H1 (cell line): ENCODE measurements around the gene LAT. TPM values are rescaled to one million over a fixed set of nuclear protein-coding genes. Genes with fewer than 3 reads are reported as not detected.

ENCODE experiments used
- CBX8 ChIP-seq: fragments of 300-800, 300-1000 bp; sonication (generic); IDR thresholded peaks from 2 replicates; pipeline ENCODE4 v1.7.1; 2016; ENCODE audit warnings: low read depth, low read length, borderline replicate concordance
- CTBP2 ChIP-seq: IDR thresholded peaks from 2 replicates; pipeline ENCODE4 v1.7.0; 2011; ENCODE audit warnings: borderline replicate concordance, mild to moderate bottlenecking, moderate library complexity, mixed read lengths, low read length; ENCODE audit not compliant: insufficient read depth, insufficient read length
- EP300 ChIP-seq, 2 experiments: IDR thresholded peaks; 1 replicate in 1 of 2; 2 replicates in 1 of 2; pipeline ENCODE4 v1.6.1; 2011 to 2012; ENCODE audit warnings: low read depth in 2 of 2, low read length in 2 of 2, mild to moderate bottlenecking in 2 of 2, borderline replicate concordance in 1 of 2, inconsistent platforms in 1 of 2, moderate library complexity in 1 of 2
- GABPA ChIP-seq: IDR thresholded peaks from 2 replicates; pipeline ENCODE4 v1.6.1; 2011; ENCODE audit warnings: mild to moderate bottlenecking, low read length, moderate library complexity, borderline replicate concordance; ENCODE audit not compliant: insufficient read depth
- POU5F1 ChIP-seq: IDR thresholded peaks from 2 replicates; pipeline ENCODE4 v1.6.1; 2011; ENCODE audit warnings: low read depth, mild to moderate bottlenecking, low read length, moderate library complexity
- SIN3A ChIP-seq, 2 experiments: IDR thresholded peaks in 1 of 2; conservative IDR thresholded peaks in 1 of 2; 2 replicates each; pipeline ENCODE4 v1.6.1; 2011 to 2012; ENCODE audit warnings: low read length in 2 of 2, improper control_type of control experiment in 1 of 2, low read depth in 1 of 2, mild to moderate bottlenecking in 1 of 2
- polyA plus RNA-seq, 7 experiments: library from polyadenylated mRNA; depleted of rRNA in 3 of 7; stranded (reverse) in 5 of 7; unstranded in 2 of 7; fragments of >200 nt in 5 of 7; fragments of 200-250 nt in 2 of 7; gene quantifications; 1 replicate in 5 of 7; 2 replicates in 1 of 7; 4 replicates in 1 of 7; pipeline versions ENCODE4 v1.2.1 to v1.2.3, GENCODE V29; 2011 to 2013; ENCODE audit warnings: missing spikeins in 2 of 7, mixed read lengths in 2 of 7
- total RNA-seq: library from RNA; stranded (reverse); fragmentation: NEBNext Ultra II Directional; extraction: Animal tissue kit (Norgen Biotek cat#: 25700); gene quantifications from 2 replicates; pipeline ENCODE4 v1.2.1, GENCODE V29; 2021
- TF ChIP-seq, protein P1 (sequence below): IDR thresholded peaks from 2 replicates; pipeline ENCODE4 v1.6.1; 2011; ENCODE audit warnings: low read depth, mild to moderate bottlenecking, low read length; ENCODE audit not compliant: insufficient read depth
- TF ChIP-seq, protein P2 (sequence below): IDR thresholded peaks from 2 replicates; pipeline ENCODE4 v1.6.1; 2012; ENCODE audit warnings: inconsistent platforms

The LAT gene
- total and polyA plus RNA-seq, 2 of the 8 experiments (the other 6 are each of a cell fraction or from before 2014, with no cell fraction given), result 2.7 to 3.4 TPM

DNA sequence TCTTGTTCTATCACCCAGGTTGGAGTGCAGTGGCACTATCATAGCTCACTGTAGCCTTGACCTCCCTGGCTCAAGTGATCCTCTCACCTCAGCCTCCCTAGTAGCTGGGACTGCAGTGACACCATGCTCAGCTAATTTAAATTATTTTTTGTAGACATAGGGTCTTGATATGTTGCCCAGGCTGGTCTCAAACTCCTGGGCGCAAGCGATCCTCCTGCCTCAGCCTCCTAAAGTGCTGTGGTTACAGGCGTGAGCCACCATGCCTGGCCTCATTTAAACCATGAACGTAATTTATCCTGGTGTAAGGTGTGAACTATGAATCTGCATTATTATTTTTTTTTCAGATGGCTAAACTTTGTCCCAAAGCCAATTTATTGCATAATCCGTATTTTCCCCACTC, 37.3 kb downstream of the LAT start (continued):
- TF ChIP-seq, protein P1, sequence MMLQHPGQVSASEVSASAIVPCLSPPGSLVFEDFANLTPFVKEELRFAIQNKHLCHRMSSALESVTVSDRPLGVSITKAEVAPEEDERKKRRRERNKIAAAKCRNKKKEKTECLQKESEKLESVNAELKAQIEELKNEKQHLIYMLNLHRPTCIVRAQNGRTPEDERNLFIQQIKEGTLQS, result no peak
- TF ChIP-seq SIN3A (conservative IDR thresholded peaks at IDR 0.05 in 1 of 2, IDR thresholded peaks at IDR 0.05 in 1 of 2; ENCODE audit: low read depth in 1 of 2, low read length in 2 of 2) (no peak), EP300 (IDR thresholded peaks at IDR 0.05; ENCODE audit: borderline replicate concordance in 1 of 2, low read depth in 2 of 2, low read length in 2 of 2) (no peak), CTBP2 (no peak), POU5F1 (no peak), CBX8 (no peak), GABPA (no peak)
- TF ChIP-seq, protein P2, sequence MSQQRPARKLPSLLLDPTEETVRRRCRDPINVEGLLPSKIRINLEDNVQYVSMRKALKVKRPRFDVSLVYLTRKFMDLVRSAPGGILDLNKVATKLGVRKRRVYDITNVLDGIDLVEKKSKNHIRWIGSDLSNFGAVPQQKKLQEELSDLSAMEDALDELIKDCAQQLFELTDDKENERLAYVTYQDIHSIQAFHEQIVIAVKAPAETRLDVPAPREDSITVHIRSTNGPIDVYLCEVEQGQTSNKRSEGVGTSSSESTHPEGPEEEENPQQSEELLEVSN, result no peak
- TF ChIP-seq, all 59 proteins: peak for 0
